ENCODE measurements around the gene GBA2.

Gene GBA2

GRCh38 chr9:35743880-35744518 lies 5.0 kb downstream of the GBA2 start:
- TF ChIP-seq, protein P1, sequence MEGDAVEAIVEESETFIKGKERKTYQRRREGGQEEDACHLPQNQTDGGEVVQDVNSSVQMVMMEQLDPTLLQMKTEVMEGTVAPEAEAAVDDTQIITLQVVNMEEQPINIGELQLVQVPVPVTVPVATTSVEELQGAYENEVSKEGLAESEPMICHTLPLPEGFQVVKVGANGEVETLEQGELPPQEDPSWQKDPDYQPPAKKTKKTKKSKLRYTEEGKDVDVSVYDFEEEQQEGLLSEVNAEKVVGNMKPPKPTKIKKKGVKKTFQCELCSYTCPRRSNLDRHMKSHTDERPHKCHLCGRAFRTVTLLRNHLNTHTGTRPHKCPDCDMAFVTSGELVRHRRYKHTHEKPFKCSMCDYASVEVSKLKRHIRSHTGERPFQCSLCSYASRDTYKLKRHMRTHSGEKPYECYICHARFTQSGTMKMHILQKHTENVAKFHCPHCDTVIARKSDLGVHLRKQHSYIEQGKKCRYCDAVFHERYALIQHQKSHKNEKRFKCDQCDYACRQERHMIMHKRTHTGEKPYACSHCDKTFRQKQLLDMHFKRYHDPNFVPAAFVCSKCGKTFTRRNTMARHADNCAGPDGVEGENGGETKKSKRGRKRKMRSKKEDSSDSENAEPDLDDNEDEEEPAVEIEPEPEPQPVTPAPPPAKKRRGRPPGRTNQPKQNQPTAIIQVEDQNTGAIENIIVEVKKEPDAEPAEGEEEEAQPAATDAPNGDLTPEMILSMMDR (IDR thresholded peaks at IDR 0.05; ENCODE audit: borderline replicate concordance, control extremely low read depth, extremely low read depth, insufficient read depth, missing control alignments), result no peak
- no peak for DNase-seq (ENCODE audit: low spot score)
- in situ Hi-C loops (cut with MboI; ENCODE audit: low sequenced_read_pairs, unreplicated experiment), result no loop called here

DNA sequence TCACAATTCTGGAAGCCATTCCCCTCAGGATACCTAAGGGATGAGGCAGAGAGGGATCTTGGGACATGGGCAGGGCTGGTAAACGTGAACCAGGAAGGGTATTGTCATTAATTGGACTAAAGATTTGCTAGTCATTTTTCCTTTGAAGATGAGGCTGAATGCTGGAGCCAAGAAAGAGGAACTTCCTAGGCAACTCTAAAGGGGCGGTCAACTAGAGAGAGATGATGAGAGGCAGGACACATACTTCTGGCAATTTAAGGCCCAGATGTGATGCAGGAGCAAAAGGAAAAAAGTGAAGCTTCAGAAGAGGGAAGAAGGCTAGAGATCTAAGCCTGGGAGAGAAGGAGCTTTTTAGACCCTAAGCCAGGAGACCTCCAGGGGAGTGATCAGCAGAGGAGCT lies 5.6 kb downstream of the GBA2 start:
- in situ Hi-C loops (cut with MboI; ENCODE audit: low sequenced_read_pairs, unreplicated experiment), result no loop called here
- no peak for DNase-seq (ENCODE audit: low spot score)
- TF ChIP-seq, protein P1 (IDR thresholded peaks at IDR 0.05; ENCODE audit: borderline replicate concordance, control extremely low read depth, extremely low read depth, insufficient read depth, missing control alignments), result no peak

- TF ChIP-seq, protein P1 (IDR thresholded peaks at IDR 0.05; ENCODE audit: borderline replicate concordance, control extremely low read depth, extremely low read depth, insufficient read depth, missing control alignments), result no peak
Observed at GRCh38 chr9:35741740-35742139, 7.3 kb downstream of the GBA2 start.

GRCh38 chr9:35740243-35740642 lies 8.8 kb downstream of the GBA2 start:
- in situ Hi-C loops (cut with MboI; ENCODE audit: low sequenced_read_pairs, unreplicated experiment), result no loop called here
- TF ChIP-seq, protein P1 (IDR thresholded peaks at IDR 0.05; ENCODE audit: borderline replicate concordance, control extremely low read depth, extremely low read depth, insufficient read depth, missing control alignments), result no peak
- no peak for DNase-seq (ENCODE audit: low spot score)

More at GRCh38 chr9:35741740-35742139, 7.3 kb downstream of the GBA2 start:
- DNase-seq (ENCODE audit: low spot score), result no peak
- in situ Hi-C loops (cut with MboI; ENCODE audit: low sequenced_read_pairs, unreplicated experiment), result no loop called here

DNA sequence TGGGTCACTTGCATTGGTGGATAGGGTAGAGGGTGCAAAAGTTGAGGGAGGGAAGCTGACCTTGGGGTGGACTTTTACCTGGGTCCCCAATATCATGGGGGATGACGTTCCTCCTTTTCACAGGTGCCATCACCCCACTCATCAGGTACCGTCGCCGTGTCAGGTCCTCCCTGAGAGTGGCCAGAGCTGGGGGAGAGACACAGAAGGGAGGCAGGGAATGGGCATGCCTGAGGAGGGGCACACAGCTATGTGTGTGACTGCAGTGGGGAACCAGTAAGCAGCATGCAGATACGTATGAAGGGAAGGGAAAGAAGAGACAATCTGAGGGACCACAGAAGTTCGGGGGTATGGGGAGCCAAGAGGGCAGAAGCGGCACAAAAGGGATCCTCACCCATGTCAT lies 10.1 kb downstream of the GBA2 start:
- DNase-seq (ENCODE audit: low spot score), result no peak
- TF ChIP-seq, protein P1 (IDR thresholded peaks at IDR 0.05; ENCODE audit: borderline replicate concordance, control extremely low read depth, extremely low read depth, insufficient read depth, missing control alignments), result no peak
- in situ Hi-C loops (cut with MboI; ENCODE audit: low sequenced_read_pairs, unreplicated experiment), result no loop called here

DNA sequence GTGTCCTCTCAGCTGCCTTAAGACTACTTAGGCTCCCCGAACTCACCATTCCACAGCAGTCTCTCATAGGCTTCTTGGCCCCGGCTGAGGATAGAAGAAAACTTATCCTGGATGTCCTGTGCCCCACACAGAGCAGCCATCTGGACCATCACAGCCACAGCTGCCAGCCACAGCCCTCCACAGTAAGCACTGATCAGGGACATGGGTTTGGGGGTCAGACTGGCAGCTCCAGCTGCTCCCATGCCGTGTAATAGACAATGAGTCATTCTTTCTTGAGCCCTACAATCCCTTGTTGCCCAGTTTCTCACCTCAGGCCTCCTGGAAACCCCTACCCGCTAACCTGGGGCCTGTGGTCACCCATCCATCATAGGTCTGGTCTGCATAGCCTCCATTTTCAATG lies 10.8 kb downstream of the GBA2 start:
- in situ Hi-C loops (cut with MboI; ENCODE audit: low sequenced_read_pairs, unreplicated experiment), result no loop called here
- DNase-seq (ENCODE audit: low spot score), result no peak
- TF ChIP-seq, protein P1 (IDR thresholded peaks at IDR 0.05; ENCODE audit: borderline replicate concordance, control extremely low read depth, extremely low read depth, insufficient read depth, missing control alignments), result no peak
